HG03135 (cell line): ENCODE results near the gene RASD2.

Experiments
- ATAC-seq: cut with Tn5 transposase; IDR thresholded peaks from one replicate; pipeline ENCODE4 v1.9.1; 2021; ENCODE audit warnings: mild to moderate bottlenecking, moderate library complexity; ENCODE audit not compliant: unreplicated experiment

RASD2 gene

DNA sequence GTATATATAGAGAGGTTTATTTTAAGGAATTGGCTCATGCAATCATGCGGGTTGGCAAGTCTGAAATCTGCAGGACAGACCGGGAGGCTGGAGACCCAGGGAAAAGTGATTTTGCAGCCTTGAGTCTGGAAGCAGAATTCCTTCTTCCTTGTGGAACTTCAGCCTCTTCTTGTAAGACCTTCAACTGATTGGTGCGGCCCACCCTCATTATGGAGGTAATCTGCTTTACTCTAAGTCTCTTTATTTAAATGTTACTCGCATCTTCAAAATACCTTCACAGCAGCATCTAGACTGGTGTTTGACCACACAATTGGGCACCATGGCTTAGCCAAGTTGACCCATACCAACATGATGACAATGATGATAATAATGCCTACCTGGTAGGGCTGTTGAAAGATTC is 58.7 kb downstream of the RASD2 start:
- no peak for ATAC-seq

DNA sequence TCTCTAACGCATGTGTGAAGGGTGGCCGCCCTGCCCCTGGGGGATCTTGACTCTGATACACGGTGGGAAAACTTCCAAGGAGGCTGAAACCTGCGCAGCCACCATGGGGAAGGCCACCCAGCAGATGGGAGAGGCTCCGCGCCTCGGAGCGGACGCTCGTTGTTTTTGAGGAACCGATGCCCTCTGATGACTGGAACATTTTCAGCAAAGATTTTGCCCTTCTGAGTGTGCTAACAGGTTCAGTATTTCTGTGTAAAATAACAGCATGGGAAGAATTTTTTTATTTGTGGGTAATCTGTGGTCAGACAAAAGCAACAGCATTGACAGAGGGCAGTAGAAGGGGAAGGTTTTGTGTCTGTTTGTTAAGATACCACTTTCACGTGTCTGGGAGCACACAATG is 59.8 kb downstream of the RASD2 start:
- no peak for ATAC-seq

- no peak for ATAC-seq
Measured at GRCh38 chr22:35601013-35601580, 60.5 kb downstream of the RASD2 start.

- no peak for ATAC-seq
Measured at GRCh38 chr22:35601743-35602615, 61.3 kb downstream of the RASD2 start.
